HFFc6 (cell line): ENCODE measurements around the gene LRRC51. TPM values are rescaled to one million over a fixed set of nuclear protein-coding genes. Genes with fewer than 3 reads are reported as not detected.
A peak's percentile ranks its signal among the peaks of the same experiment; 100 is the strongest.

Source experiments
- DNase-seq: peaks from one replicate; pipeline ENCODE4 v3.0.0-alpha.2; 2018
- H3K27ac Mint-ChIP-seq: 2 replicates; pipeline ENCODE4 v1.8.0; 2020; ENCODE audit warnings: mild to moderate bottlenecking, mixed read lengths
- H3K27me3 Mint-ChIP-seq: 2 replicates; pipeline ENCODE4 v1.8.0; 2021; ENCODE audit warnings: mild to moderate bottlenecking, moderate library complexity, mixed read lengths; ENCODE audit not compliant: insufficient read depth
- H3K36me3 Mint-ChIP-seq: 2 replicates; pipeline ENCODE4 v1.8.0; 2021; ENCODE audit warnings: low read depth, mixed read lengths
- H3K4me1 Mint-ChIP-seq: 2 replicates; pipeline ENCODE4 v1.8.0; 2020; ENCODE audit warnings: low read depth, mixed read lengths
- H3K4me3 Mint-ChIP-seq: 2 replicates; pipeline ENCODE4 v1.8.0; 2020; ENCODE audit warnings: mild to moderate bottlenecking, moderate library complexity, mixed read lengths
- H3K9me3 Mint-ChIP-seq: 2 replicates; pipeline ENCODE4 v1.8.0; 2020; ENCODE audit warnings: mild to moderate bottlenecking, mixed read lengths
- total RNA-seq, 6 experiments: library from RNA; stranded (reverse); fragmentation: NEBNext Ultra II Directional; extraction: Animal tissue kit (Norgen Biotek cat#: 25700); gene quantifications; 2 replicates in 1 of 6; 3 replicates in 5 of 6; pipeline ENCODE4 v1.2.3, GENCODE V29; 2021
- TF ChIP-seq, protein P1 (sequence below): fragments of 200-600 bp; sonication (generic); IDR thresholded peaks from 2 replicates; pipeline ENCODE4 v1.5.0; 2021; ENCODE audit warnings: antibody characterized with exemption, mild to moderate bottlenecking

The LRRC51 gene
- total RNA-seq, 6 experiments from 2014 or later: 7.4 to 12.4 (median 8.5) TPM

GRCh38 chr11:72103754-72104167, 23.1 kb downstream of the LRRC51 start:
- TF ChIP-seq, protein P1, sequence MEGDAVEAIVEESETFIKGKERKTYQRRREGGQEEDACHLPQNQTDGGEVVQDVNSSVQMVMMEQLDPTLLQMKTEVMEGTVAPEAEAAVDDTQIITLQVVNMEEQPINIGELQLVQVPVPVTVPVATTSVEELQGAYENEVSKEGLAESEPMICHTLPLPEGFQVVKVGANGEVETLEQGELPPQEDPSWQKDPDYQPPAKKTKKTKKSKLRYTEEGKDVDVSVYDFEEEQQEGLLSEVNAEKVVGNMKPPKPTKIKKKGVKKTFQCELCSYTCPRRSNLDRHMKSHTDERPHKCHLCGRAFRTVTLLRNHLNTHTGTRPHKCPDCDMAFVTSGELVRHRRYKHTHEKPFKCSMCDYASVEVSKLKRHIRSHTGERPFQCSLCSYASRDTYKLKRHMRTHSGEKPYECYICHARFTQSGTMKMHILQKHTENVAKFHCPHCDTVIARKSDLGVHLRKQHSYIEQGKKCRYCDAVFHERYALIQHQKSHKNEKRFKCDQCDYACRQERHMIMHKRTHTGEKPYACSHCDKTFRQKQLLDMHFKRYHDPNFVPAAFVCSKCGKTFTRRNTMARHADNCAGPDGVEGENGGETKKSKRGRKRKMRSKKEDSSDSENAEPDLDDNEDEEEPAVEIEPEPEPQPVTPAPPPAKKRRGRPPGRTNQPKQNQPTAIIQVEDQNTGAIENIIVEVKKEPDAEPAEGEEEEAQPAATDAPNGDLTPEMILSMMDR: peak; percentile 43
- Mint-ChIP-seq H3K4me1 (peaks cover 45% of the 10 kb centered on the region), H3K9me3 (0 out of 2 replicates have a peak, but pooled peaks cover 4% of the 10 kb centered on the region), H3K4me3 (peak overlapping the region; percentile 96), H3K27ac (peak overlapping the region; percentile 88), H3K27me3 (peaks cover 6% of the 10 kb centered on the region), H3K36me3 (peaks cover 38% of the 10 kb centered on the region)
- DNase-seq: no peak

GRCh38 chr11:72105888-72106287, 25.2 kb downstream of the LRRC51 start, which contains the start of gene TOMT:
TSS of gene TOMT (plus strand) at chr11:72105924. CDS start at chr11:72105952, 28 bp downstream.
- H3K27me3 Mint-ChIP-seq: peaks cover 6% of the 10 kb centered on the region
- H3K9me3 Mint-ChIP-seq: 0 out of 2 replicates have a peak, but pooled peaks cover 4% of the 10 kb centered on the region
- peaks cover 45% of the 10 kb centered on the region for H3K4me1 Mint-ChIP-seq
- no peak within 1 kb of the TSS; the same call in 1 of the 2 replicates for H3K27ac Mint-ChIP-seq
- TF ChIP-seq, protein P1: no peak
- DNase-seq: no peak
- H3K4me3 Mint-ChIP-seq: no peak within 1 kb of the TSS
- H3K36me3 Mint-ChIP-seq: peaks cover 38% of the 10 kb centered on the region

DNA sequence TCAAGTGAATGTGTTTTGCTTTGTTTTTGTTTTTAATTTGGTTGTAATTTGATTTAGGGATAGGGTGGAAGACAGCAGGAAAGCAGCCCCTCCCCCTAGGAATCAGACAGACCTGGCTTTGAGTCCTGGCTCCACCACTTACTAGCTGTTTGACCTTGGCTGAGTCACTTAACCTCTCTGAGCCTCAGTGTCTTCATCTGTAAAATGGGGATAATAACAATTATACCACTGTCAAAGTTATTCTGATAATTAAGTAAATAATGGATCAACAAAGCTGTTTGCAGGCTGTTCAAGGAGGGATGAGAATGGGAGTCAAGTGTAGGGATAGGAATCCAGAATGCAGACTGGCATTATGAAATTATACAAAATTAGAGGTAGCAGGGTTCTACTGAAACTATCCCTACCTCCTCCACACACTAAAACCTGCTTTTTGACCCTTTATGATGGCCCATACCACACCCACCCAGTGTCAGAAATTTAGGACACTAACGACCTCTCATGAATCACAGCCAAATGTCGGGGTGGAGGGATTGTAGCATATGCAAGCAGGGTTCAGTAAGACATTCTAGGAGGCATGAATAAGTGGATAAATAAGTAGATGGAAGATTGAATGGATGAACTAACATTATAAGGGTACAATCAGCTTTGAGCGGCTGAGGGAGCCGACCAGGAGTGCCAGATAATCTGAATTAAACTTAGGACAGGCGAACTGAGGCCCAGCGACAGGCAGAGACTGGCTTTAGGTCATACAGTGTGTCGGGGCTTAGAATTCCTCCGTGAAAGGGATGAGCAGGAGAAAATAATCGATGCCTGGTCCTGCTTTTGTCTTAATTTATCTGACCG, 30.9 kb downstream of the LRRC51 start:
- Mint-ChIP-seq H3K4me1 (peaks cover 68% of the 10 kb centered on the region), H3K27ac (peak overlapping the region; percentile 100), H3K9me3 (no peaks in the 10 kb centered on the region), H3K36me3 (peaks cover 25% of the 10 kb centered on the region), H3K4me3 (peak overlapping the region; percentile 98), H3K27me3 (peaks cover 6% of the 10 kb centered on the region; the same call in 1 of the 2 replicates)
- TF ChIP-seq, protein P1: no peak
- no peak for DNase-seq

DNA sequence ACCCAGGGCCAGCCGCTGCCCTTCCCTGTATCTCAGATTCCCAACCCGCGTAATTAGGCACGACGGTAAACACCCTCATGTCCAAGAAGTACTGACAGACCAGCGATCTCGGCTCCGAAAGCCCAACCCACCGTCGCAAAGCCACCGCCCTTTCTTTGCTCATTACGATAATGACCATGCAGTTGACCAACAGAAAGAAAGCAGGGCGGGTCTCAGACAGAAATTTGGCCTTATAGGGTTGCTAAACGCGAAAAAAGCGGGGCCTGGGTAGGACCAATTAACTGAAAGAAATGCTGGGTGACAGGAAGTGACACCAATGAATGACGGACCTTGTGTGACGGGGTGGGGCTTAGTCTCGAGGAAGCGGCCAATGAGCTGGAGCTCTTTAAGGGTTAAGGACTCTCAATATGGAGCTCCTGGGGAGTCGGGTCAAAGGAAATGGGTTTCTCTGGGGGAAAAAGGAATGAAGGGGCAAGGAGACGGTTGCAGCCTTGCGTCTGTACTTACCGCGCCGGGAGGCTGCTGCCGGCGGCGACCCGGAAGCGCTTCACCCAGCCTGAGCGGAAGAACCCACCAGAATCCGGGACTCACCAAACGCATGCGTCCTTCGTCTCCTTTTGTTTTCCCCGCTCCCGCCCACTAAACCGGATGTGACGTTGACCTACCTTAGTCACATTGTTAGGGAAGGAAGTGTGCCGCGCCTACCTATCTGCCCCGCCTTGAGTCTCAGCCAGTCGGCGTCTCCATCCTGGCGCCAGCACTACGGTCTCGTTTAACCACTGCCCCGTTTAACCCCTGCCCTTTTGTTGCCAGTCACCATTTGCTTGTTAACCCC, 31.7 kb downstream of the LRRC51 start, which contains the start of gene ANAPC15:
Gene ANAPC15, minus strand, starts transcription at position 553 of the 835 bp plus-strand sequence. CDS start 1,419 bp downstream, outside the sequence.
- TF ChIP-seq, protein P1: no peak
- no peaks in the 10 kb centered on the region for H3K9me3 Mint-ChIP-seq
- peak within 1 kb of the TSS; percentile 98 for H3K4me3 Mint-ChIP-seq
- H3K36me3 Mint-ChIP-seq: peaks cover 25% of the 10 kb centered on the region
- peak; percentile 99 for DNase-seq
- peaks cover 70% of the 10 kb centered on the region for H3K4me1 Mint-ChIP-seq
- peak within 1 kb of the TSS; percentile 100 for H3K27ac Mint-ChIP-seq
- H3K27me3 Mint-ChIP-seq: peaks cover 6% of the 10 kb centered on the region; the same call in 1 of the 2 replicates
